ENCODE results near the gene MRPL34. TPM values are rescaled to one million over a fixed set of nuclear protein-coding genes. Genes with fewer than 3 reads are reported as not detected.

MRPL34 gene
- total RNA-seq, 1 donor from 2014 or later = 80.7 TPM

- no peak for DNase-seq
- TF ChIP-seq CTCF (IDR thresholded peaks at IDR 0.05; ENCODE audit: partially characterized antibody, unreplicated experiment) = no peak
- Mint-ChIP-seq H3K36me3 (ENCODE audit: unreplicated experiment) (peaks cover under 1% of the 10 kb centered on the region), H3K27ac (ENCODE audit: unreplicated experiment) (no peak overlapping the region), H3K9me3 (ENCODE audit: unreplicated experiment) (peaks cover 13% of the 10 kb centered on the region), H3K27me3 (ENCODE audit: unreplicated experiment) (peaks cover 12% of the 10 kb centered on the region), H3K4me1 (ENCODE audit: low read depth, unreplicated experiment) (peaks cover 5% of the 10 kb centered on the region), H3K4me3 (ENCODE audit: unreplicated experiment) (peak overlapping the region; percentile 99)
These were observed 32.2 kb downstream of the MRPL34 start for GRCh38 chr19:17337675-17338432.

GRCh38 chr19:17338433-17339078 lies 32.9 kb downstream of the MRPL34 start:
- Mint-ChIP-seq H3K9me3 (ENCODE audit: unreplicated experiment) (peaks cover 13% of the 10 kb centered on the region), H3K4me1 (ENCODE audit: low read depth, unreplicated experiment) (peaks cover 5% of the 10 kb centered on the region), H3K36me3 (ENCODE audit: unreplicated experiment) (no peaks in the 10 kb centered on the region), H3K27me3 (ENCODE audit: unreplicated experiment) (peaks cover 10% of the 10 kb centered on the region), H3K4me3 (ENCODE audit: unreplicated experiment) (peak overlapping the region; percentile 99), H3K27ac (ENCODE audit: unreplicated experiment) (no peak overlapping the region)
- no peak for DNase-seq
- TF ChIP-seq CTCF (IDR thresholded peaks at IDR 0.05; ENCODE audit: partially characterized antibody, unreplicated experiment) = no peak

GRCh38 chr19:17339088-17339741 lies 33.5 kb downstream of the MRPL34 start:
- Mint-ChIP-seq H3K4me3 (ENCODE audit: unreplicated experiment) (no peak overlapping the region), H3K27me3 (ENCODE audit: unreplicated experiment) (peaks cover 10% of the 10 kb centered on the region), H3K9me3 (ENCODE audit: unreplicated experiment) (peaks cover 11% of the 10 kb centered on the region), H3K4me1 (ENCODE audit: low read depth, unreplicated experiment) (peaks cover 5% of the 10 kb centered on the region), H3K27ac (ENCODE audit: unreplicated experiment) (no peak overlapping the region), H3K36me3 (ENCODE audit: unreplicated experiment) (no peaks in the 10 kb centered on the region)
- TF ChIP-seq CTCF (IDR thresholded peaks at IDR 0.05; ENCODE audit: partially characterized antibody, unreplicated experiment) = no peak
- DNase-seq = no peak

GRCh38 chr19:17340302-17340870 lies 34.7 kb downstream of the MRPL34 start:
- no peak overlapping the region for H3K4me3 Mint-ChIP-seq (ENCODE audit: unreplicated experiment)
- H3K4me1 Mint-ChIP-seq (ENCODE audit: low read depth, unreplicated experiment) = peaks cover 3% of the 10 kb centered on the region
- TF ChIP-seq CTCF (IDR thresholded peaks at IDR 0.05; ENCODE audit: partially characterized antibody, unreplicated experiment) = no peak
- no peak overlapping the region for H3K27ac Mint-ChIP-seq (ENCODE audit: unreplicated experiment)
- peaks cover 8% of the 10 kb centered on the region for H3K9me3 Mint-ChIP-seq (ENCODE audit: unreplicated experiment)
- peaks cover 5% of the 10 kb centered on the region for H3K27me3 Mint-ChIP-seq (ENCODE audit: unreplicated experiment)
- no peaks in the 10 kb centered on the region for H3K36me3 Mint-ChIP-seq (ENCODE audit: unreplicated experiment)
- no peak for DNase-seq

Data from glutamatergic neuron (in vitro differentiated cells).